AG09309 (cell line): ENCODE data around the gene FAM241A.
"Not testable (repeated sequence)": the region's sequence is repeated elsewhere in the genome, so short reads cannot be mapped to it uniquely, and the experiment has no call there.

Source experiments
- DNase-seq: peaks from one replicate; pipeline ENCODE4 v3.0.0-alpha.2; 2010; ENCODE audit warnings: low read depth
- H3K4me3 ChIP-seq: 2 replicates; pipeline ENCODE4 v1.5.1; 2011; ENCODE audit warnings: mild to moderate bottlenecking, low read depth, low read length, moderate library complexity; ENCODE audit not compliant: control insufficient read depth
- CTCF ChIP-seq: IDR thresholded peaks from 2 replicates; pipeline ENCODE4 v1.5.1; 2011; ENCODE audit warnings: mild to moderate bottlenecking, low read depth, low read length, inconsistent platforms; ENCODE audit not compliant: insufficient read depth, control insufficient read depth; ENCODE audit errors: missing control alignments

The FAM241A gene

GRCh38 chr4:112110059-112110425 is 35.2 kb upstream of the FAM241A start:
- no peak for TF ChIP-seq CTCF
- DNase-seq, result no peak
- no peak overlapping the region for H3K4me3 ChIP-seq

DNA sequence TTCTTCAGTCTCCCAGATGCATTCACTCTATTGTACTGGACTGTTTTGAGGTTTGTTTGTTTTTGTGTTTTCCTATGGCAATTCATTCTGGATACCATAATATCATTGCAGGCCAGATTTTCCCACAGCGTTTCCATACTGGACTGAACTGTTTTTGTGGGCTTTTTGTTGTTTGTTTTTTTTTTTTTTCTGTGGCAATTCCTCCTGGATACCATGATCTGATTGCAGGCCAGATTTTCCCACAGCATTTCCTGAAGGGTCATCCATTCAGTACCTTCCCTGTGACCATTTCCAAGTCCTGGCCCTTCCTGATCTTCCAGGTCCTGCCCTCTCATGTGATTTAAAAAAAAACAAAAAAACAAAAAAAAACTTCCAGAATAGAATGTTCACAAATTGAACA is 33.9 kb upstream of the FAM241A start:
- H3K4me3 ChIP-seq, result no peak overlapping the region
- no peak for TF ChIP-seq CTCF
- DNase-seq, result no peak

GRCh38 chr4:112112095-112112494 is 33.2 kb upstream of the FAM241A start:
- DNase-seq, H3K4me3 ChIP-seq: not testable (repeated sequence)

GRCh38 chr4:112112590-112113170 is 32.6 kb upstream of the FAM241A start:
- H3K4me3 ChIP-seq, result no peak overlapping the region
- DNase-seq, result no peak
- no peak for TF ChIP-seq CTCF

DNA sequence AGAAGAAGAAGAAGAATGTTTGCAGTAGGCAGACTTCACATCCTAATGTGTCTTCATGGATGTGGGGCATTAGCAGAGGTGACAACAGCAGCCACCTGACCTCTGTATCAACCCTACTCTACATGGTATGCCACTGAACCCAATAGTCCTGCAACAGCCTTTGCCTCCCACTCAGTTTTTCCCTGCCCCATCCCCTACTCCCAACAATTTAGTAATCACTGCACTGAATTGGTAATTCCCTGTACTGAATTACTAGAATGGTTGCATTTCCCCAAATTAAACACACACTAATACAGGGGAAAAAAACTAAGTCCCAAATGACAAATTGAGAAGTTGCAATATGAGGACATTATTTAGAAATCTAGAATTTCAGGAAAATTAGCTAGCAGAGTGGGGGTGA is 31.4 kb upstream of the FAM241A start:
- no peak for DNase-seq
- TF ChIP-seq CTCF, result no peak
- no peak overlapping the region for H3K4me3 ChIP-seq

DNA sequence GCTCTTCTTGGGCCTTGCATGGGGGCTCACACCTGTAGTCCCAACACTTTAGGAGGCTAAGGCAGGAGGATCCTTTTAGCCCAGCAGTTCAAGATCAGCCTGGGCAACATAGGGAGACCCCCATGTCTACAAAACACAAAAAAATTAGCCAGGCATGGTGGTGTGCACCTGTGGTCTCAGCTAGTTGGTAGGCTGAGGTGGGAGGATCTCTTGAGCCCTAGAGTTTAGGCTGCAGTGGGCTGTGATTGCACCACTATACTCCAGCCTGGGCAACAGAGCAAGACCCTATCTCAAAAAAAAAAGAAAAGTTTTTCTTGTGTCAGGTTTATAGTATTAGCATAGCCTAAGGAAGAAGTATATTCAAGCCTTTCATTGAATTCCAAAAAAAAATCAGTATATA is 30.8 kb upstream of the FAM241A start:
- no peak for TF ChIP-seq CTCF
- DNase-seq, result no peak
- H3K4me3 ChIP-seq, result no peak overlapping the region

DNA sequence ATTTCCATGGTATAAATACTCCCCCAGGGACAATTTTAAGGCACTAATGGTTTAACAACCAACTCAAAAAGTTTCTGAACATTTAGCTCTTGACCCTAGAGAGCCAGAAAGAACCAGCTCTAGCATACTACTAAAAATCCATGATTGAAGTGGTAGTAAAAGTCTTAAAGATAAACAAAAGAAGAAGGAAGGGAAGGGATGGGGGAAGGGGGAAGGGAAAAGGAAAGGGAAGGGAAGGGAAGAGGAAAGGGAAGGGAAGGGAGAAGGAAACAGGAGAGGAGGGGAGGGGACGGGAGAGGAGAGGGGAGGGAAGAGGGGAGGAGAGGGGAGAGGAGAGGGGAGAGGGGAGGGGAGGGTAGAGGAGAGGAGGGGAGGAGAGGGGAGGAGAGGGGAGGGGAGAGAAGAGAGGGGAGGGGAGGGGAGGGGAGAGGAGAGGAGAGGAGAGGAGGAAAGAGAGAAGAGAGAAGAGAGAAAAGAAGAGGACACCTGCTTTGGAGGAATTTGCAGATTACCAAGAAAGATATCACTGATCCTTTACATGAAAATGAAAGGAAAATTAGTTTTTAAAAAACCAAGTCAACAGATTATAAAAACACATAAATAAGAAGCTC is 26.4 kb upstream of the FAM241A start:
- no peak overlapping the region for H3K4me3 ChIP-seq
- no peak for DNase-seq
- no peak for TF ChIP-seq CTCF
